A673 (cell line): ENCODE results near the gene CITED1.

Experiments
- CTCF ChIP-seq: fragments of 300-800, 200-600 bp; sonication (generic); conservative IDR thresholded peaks from 2 replicates; pipeline ENCODE4 v1.5.1; 2017; ENCODE audit warnings: low read depth, mild to moderate bottlenecking, antibody characterized with exemption, low read length, moderate library complexity, mixed read lengths
- EZH2 ChIP-seq: fragments of 200-600 bp; sonication (generic); IDR thresholded peaks from 2 replicates; pipeline ENCODE4 v1.6.1; 2017; ENCODE audit warnings: borderline replicate concordance, low read depth, mild to moderate bottlenecking, mixed read lengths, antibody characterized with exemption, low read length; ENCODE audit not compliant: poor library complexity, severe bottlenecking

- no peak for TF ChIP-seq CTCF
- no peak for TF ChIP-seq EZH2
Measured at GRCh38 chrX:72314881-72315280, 9.2 kb upstream of the CITED1 start.
